ENCODE measurements around the gene TARS2.

Gene TARS2

GRCh38 chr1:150545486-150546032, 58.3 kb downstream of the TARS2 start:
- DNase-seq (ENCODE audit: extremely low read depth, low read depth) = no peak
- H3K4me3 ChIP-seq (replicated peaks; ENCODE audit: low read depth, low read length) = no peak overlapping the region
- TF ChIP-seq CTCF (IDR thresholded peaks at IDR 0.05; ENCODE audit: low read depth, low read length, missing control alignments) = no peak

GRCh38 chr1:150546294-150546937, 59.2 kb downstream of the TARS2 start:
- no peak overlapping the region for H3K4me3 ChIP-seq (replicated peaks; ENCODE audit: low read depth, low read length)
- no peak for DNase-seq (ENCODE audit: extremely low read depth, low read depth)
- TF ChIP-seq CTCF (IDR thresholded peaks at IDR 0.05; ENCODE audit: low read depth, low read length, missing control alignments) = no peak

- no peak for DNase-seq (ENCODE audit: extremely low read depth, low read depth)
- no peak for TF ChIP-seq CTCF (IDR thresholded peaks at IDR 0.05; ENCODE audit: low read depth, low read length, missing control alignments)
- H3K4me3 ChIP-seq (replicated peaks; ENCODE audit: low read depth, low read length) = peak overlapping the region; percentile 42
Observed at GRCh38 chr1:150548324-150548631, 61.1 kb downstream of the TARS2 start.

- H3K4me3 ChIP-seq (replicated peaks; ENCODE audit: low read depth, low read length) = peak within 1 kb of the TSS; percentile 42
- no peak for TF ChIP-seq CTCF (IDR thresholded peaks at IDR 0.05; ENCODE audit: low read depth, low read length, missing control alignments)
- no peak for DNase-seq (ENCODE audit: extremely low read depth, low read depth)
Observed at GRCh38 chr1:150548632-150549495, 61.6 kb downstream of the TARS2 start, which contains the start of gene ADAMTSL4. ADAMTSL4 (plus strand) TSS chr1:150549408; CDS start chr1:150552289, 2,881 bp downstream.

- DNase-seq (ENCODE audit: extremely low read depth, low read depth) = no peak
- peak overlapping the region; percentile 42 for H3K4me3 ChIP-seq (replicated peaks; ENCODE audit: low read depth, low read length)
- TF ChIP-seq CTCF (IDR thresholded peaks at IDR 0.05; ENCODE audit: low read depth, low read length, missing control alignments) = peak; percentile 5
Observed at GRCh38 chr1:150549496-150550221, 62.4 kb downstream of the TARS2 start.

- no peak overlapping the region for H3K4me3 ChIP-seq (replicated peaks; ENCODE audit: low read depth, low read length)
- no peak for TF ChIP-seq CTCF (IDR thresholded peaks at IDR 0.05; ENCODE audit: low read depth, low read length, missing control alignments)
- DNase-seq (ENCODE audit: extremely low read depth, low read depth) = no peak
Observed at GRCh38 chr1:150550222-150551050, 63.2 kb downstream of the TARS2 start.

Measured in HFF-Myc (cell line).